ENCODE measurements around the gene CUX1. TPM values are rescaled to one million over a fixed set of nuclear protein-coding genes. Genes with fewer than 3 reads are reported as not detected.

Gene CUX1
- total and polyA plus RNA-seq, 10 of the 15 experiments (the other 5 are each of a cell fraction or from before 2014, with no cell fraction given): 6.1 to 48.6 (median 25.9) TPM

DNA sequence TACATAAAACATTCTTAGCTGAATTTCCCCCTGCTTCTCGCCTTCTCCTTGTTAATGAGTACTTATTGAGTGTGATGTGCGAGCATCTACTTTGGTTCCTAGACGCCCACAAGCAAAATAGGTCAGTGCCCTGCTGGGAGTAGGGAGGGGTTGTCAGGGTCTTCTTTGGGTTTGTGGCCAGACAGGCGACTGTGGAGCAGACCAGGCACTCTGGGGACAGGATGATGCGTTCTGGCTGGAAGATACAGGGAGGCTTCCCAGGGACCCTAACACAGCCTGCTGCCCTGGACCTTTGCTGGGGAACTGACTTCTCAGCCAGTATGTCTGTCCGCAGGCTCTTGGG lies 227.2 kb downstream of the CUX1 start (continued):
- TF ChIP-seq, protein P1, sequence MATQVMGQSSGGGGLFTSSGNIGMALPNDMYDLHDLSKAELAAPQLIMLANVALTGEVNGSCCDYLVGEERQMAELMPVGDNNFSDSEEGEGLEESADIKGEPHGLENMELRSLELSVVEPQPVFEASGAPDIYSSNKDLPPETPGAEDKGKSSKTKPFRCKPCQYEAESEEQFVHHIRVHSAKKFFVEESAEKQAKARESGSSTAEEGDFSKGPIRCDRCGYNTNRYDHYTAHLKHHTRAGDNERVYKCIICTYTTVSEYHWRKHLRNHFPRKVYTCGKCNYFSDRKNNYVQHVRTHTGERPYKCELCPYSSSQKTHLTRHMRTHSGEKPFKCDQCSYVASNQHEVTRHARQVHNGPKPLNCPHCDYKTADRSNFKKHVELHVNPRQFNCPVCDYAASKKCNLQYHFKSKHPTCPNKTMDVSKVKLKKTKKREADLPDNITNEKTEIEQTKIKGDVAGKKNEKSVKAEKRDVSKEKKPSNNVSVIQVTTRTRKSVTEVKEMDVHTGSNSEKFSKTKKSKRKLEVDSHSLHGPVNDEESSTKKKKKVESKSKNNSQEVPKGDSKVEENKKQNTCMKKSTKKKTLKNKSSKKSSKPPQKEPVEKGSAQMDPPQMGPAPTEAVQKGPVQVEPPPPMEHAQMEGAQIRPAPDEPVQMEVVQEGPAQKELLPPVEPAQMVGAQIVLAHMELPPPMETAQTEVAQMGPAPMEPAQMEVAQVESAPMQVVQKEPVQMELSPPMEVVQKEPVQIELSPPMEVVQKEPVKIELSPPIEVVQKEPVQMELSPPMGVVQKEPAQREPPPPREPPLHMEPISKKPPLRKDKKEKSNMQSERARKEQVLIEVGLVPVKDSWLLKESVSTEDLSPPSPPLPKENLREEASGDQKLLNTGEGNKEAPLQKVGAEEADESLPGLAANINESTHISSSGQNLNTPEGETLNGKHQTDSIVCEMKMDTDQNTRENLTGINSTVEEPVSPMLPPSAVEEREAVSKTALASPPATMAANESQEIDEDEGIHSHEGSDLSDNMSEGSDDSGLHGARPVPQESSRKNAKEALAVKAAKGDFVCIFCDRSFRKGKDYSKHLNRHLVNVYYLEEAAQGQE (IDR thresholded peaks at IDR 0.05; ENCODE audit: low read depth, low read length): no peak
- TF ChIP-seq ELK1 (IDR thresholded peaks at IDR 0.05; ENCODE audit: low read depth, low read length): no peak
- TF ChIP-seq PAX5 (IDR thresholded peaks at IDR 0.05; ENCODE audit: borderline replicate concordance, low read depth, low read length): no peak
- TF ChIP-seq SIN3A (IDR thresholded peaks at IDR 0.05; ENCODE audit: low read depth, low read length): no peak
- TF ChIP-seq NKRF (conservative IDR thresholded peaks at IDR 0.05): no peak
